Left lobe of liver (tissue), 2 donors: ENCODE measurements around the gene ANG. TPM values are rescaled to one million over a fixed set of nuclear protein-coding genes. Genes with fewer than 3 reads are reported as not detected.
"Not testable (repeated sequence)": the region's sequence is repeated elsewhere in the genome, so short reads cannot be mapped to it uniquely, and the experiment has no call there.

ENCODE experiments used
- ATAC-seq: fragments of 200-7000 bp; cut with Tn5 transposase; one replicate; pipeline ENCODE4 v1.9.1; 2020; ENCODE audit warnings: mild to moderate bottlenecking, moderate library complexity
- DNase-seq: peaks from one replicate; pipeline ENCODE4 v3.0.0-alpha.2; 2020; ENCODE audit warnings: low spot score
- total RNA-seq: library from RNA; stranded (reverse); gene quantifications from one replicate; pipeline ENCODE4 v1.2.1, GENCODE V29; 2021
- donor health status: DM: no; HTN: no; CAD: no; lungs with moderate emphysema.
- donor health status: DM: no; HTN: yes; CAD: no.

Gene ANG
- 685 TPM for total RNA-seq

- DNase-seq (peak; percentile 75), ATAC-seq (peak; percentile 43)
These were observed at the start of gene ANG for GRCh38 chr14:20688167-20688839. Gene ANG (plus strand): TSS chr14:20688764. CDS start chr14:20693565, 4,801 bp downstream.

DNA sequence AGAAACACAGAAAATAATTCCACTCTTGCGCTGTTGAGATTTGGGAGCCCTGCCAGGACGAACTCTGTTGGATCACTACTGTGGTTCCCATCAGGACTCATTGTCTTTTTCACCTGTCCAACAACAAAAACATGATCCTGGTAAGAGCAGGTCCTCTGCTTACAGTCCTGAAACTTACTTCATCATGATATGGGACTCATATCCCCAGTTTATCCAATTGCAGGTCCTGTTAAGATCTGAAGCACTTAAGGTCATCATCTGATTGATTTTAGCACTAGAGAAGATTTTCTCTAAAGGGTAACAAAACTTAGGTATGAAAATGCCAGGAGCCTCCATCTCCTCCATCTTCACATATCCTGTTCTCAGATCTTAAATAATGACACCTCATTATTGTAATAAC is 47.0 kb upstream of the ANG start, which contains the start of gene OR6S1:
Gene OR6S1 (minus strand): TSS at position 101 of the 400 bp plus-strand sequence. CDS start 0 bp downstream, at position 101.
- no peak for ATAC-seq
- no peak for DNase-seq

DNA sequence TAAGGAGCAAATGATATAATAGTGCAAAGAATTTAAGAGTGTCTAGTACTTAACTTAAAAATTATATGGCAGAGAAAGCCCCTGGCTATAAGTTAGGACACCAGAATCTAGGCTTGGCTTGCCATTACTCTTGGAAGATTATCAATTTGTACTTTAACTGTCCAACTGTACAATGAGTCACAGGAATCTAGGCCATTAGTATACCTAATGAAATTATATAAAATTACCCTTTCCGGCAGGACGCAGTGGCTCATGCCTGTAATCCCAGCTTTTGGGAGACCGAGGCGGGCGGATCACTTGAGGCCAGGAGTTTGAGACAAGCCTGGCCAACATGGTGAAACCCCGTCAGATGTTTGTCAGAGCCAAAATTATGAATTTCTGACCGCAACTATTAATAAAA is 46.4 kb upstream of the ANG start:
- DNase-seq = no peak
- no peak for ATAC-seq

DNA sequence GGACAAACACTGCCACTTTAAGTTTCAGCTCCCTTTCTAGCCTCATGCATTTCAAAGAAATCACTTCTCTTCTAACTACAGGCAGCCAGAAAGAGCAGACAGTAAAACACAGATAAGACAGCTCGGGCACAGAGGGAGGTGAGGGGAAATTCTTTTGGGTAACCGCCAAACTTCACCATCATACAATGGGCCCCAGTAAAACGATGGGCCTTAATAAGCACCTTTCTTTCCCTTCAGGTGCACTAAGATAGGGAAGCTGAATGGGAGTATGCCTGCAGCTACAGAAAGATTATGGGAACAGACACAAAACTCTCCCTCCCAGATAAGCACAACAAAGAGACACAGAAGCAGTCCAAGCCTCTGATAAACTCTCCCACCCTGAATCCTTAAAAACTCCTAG is 45.8 kb upstream of the ANG start:
- ATAC-seq, DNase-seq: not testable (repeated sequence)

- DNase-seq = no peak
- ATAC-seq = no peak
These were observed 44.0 kb upstream of the ANG start for GRCh38 chr14:20644520-20644919.

GRCh38 chr14:20645481-20645880 is 43.1 kb upstream of the ANG start:
- DNase-seq = no peak
- ATAC-seq = no peak

DNA sequence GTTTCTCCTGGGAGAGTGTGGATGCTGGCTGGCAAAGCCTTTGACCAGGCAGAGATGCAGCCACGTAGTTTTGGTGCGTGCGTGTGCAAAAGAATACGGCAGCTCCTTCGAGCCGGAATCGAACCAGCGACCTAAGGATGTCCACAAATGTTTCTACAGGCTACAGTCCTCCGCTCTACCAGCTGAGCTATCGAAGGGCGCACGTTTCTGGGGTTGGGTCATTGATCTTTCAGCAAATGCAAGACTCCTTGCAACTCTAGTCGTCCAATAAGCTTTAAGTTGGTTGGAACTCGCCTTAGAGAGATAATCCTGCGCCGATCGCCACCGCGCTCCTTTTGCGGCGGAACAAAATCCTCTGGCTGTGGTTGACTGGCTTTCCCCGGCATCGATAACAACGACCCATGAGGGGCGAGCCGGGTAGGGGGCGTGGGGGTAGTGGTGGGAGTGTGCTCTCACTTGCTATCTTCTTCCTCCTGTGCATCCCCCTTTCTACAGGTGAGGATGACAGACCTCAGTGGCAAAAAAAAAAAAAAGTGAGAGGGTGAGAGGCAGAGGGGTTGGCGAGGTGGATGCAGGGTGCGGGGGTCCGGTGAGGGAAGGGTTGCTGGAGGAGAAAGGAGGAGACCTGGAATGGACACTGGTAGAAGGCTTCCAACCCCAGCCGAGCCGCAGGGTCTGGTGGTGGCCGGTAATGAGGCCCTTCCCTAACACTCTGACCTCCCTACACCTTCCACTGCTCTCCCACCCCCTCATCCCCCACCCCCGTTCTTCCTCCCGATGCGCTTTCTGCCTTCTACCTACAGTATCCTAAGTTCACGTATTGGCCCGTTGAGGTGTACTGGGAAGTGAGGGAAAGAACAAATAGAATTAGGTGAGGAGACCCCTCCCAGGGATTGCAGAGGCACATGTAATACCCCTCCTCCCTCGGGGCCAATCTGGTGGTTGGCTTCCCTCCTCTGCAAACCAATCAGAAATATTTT is 35.3 kb upstream of the ANG start:
- ATAC-seq (no peak), DNase-seq (no peak)

GRCh38 chr14:20655851-20656250 is 32.7 kb upstream of the ANG start:
- DNase-seq = no peak
- ATAC-seq = no peak

DNA sequence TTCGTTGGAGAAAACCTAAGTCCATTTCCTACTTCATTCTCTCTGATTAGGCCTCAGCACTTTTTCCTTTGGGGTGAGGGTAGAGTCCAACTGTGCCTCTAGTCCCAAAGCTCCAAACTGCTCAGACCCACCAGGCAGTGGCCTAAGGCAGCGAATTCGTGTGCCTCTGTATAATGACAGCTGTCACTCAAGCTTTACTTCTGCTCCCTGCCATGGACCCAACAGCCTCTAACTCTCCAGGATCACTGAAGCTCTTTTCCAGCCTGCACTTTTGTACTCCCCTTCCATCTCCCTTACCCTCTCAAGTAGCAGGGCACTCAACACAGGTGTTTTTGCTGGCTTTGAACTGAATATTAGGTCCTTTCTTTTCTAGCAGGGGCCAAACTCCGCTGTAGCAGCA is 32.3 kb upstream of the ANG start:
- DNase-seq = no peak
- ATAC-seq = no peak

DNA sequence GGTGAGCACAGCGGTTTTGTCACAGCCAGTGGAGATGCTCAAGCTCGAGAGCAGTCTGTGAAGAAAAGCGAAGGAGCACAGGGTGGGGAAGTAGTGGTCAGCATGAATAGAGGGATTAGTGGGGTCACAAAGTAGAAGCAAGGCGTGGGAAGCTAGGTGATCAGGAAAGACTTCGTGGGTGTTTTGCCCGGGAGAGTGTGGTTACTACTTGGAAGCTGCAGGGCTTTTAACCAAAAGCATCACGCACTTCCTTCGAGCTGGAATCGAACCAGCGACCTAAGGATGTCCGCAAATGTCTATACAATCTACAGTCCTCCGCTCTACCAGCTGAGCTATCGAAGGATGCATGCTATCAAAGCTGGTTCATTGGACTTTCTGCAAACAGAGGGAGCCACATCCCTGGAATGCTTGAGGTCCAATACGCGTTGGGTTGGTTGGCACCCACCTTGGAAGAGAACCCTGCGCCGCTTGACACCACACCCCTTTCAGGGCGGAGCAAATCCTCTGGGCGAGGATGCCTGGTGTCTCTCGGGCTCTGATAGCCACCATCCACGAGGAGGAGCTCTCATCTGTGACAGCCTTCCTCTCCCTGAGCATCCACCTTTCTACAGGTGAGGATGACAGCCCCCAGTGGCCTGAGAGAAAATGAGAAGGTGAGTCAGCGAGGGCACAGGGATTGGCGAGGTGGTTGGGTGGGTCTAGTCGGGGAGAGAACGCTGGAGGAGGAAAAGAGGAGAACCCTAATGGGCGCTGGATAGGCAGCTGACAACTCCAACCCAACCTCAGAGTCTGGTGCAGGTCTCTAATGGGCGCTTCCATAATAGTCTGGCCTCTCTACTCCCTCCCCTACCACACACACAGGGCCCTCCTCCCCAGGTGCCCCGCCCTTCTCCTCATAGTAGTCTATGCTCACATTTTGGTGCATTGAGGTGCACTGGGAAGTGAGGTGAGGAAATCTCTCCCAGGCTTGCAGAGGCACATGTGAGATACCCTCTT is 31.1 kb upstream of the ANG start:
- DNase-seq = no peak
- ATAC-seq = peak; percentile 80

DNA sequence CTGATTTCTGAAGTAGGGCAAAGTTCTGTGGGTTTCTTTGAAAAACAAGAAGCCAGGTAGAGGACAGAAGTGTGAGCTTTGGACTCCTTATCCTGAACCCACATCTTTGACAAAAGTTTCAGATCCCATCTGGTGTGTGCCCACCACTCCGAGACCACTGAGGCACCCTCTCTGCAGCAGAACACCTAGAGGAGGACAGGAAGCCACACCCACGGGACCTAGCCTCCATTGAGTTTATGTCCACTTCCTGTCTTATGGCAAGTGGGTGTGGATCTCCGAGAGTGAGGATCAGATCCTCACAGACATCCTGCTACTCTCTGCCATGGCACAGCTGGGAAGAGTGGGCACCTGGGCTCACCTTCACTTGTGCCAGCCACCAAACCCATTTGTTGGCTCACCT is 30.3 kb upstream of the ANG start:
- no peak for DNase-seq
- ATAC-seq = no peak

DNA sequence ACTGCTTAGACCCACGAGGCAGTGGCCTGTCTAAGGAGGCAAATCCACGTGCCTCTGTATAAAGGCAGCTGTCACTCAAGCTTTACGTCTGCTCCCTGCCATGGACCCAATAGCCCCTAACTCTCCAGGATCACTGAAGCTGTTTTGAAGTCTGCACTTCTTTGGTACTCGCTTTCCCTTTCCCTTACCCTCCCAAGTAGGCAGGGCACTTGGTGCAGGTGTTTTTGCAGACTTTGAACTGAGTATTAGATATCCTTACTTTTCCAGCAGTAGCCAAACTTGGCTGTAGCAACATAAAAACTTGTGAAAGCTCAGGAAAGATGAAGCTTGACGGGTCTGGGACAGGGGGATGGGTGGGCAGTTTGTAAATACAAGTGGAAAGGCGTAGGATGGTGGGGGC is 29.2 kb upstream of the ANG start:
- no peak for ATAC-seq
- DNase-seq = no peak

DNA sequence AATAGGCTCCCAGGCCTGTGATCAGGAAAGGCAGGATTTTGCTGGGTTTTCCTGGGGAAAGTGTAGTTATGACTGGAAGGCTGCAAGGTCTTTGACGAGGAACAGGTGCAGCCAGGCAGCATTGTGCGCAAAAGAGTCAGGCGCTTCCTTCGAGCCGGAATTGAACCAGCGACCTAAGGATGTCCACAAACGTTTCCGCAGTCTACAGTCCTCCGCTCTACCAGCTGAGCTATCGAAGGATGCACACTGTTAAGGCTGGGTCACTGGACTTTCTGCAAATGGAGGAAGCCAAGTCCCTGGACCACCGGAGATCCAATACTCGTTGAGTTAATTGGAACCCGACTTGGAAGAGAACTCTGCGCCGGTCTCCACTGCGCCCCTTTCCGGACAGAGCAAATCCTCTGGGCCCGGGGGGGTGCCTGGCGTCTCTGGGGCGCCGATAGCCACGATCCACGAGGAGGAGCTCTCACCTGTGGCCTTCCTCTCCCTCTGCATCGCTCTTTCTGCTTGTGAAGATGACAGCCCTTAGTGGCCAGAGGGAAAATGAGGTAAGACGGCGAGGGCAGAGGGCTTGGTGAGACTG is 28.7 kb upstream of the ANG start:
- DNase-seq (no peak), ATAC-seq (no peak)

DNA sequence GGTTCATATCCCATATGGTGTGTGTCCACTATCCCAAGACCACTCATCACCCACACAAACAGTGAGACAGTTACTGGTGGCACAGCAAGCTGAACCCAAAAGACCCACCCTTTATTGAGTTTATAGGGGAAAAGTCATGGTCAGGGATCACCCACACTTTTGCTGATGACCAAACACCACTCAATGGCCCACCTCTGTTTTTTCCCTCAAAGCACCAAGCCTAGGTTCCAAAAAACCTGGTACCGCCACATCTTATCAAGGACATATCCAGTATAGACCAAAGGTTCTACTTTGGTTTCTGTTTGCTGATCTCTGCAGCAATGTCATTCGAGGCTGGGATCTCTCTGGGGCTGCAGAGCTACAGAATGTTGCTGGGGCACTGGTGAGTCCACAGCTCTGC is 27.4 kb upstream of the ANG start:
- DNase-seq (no peak), ATAC-seq (no peak)

DNA sequence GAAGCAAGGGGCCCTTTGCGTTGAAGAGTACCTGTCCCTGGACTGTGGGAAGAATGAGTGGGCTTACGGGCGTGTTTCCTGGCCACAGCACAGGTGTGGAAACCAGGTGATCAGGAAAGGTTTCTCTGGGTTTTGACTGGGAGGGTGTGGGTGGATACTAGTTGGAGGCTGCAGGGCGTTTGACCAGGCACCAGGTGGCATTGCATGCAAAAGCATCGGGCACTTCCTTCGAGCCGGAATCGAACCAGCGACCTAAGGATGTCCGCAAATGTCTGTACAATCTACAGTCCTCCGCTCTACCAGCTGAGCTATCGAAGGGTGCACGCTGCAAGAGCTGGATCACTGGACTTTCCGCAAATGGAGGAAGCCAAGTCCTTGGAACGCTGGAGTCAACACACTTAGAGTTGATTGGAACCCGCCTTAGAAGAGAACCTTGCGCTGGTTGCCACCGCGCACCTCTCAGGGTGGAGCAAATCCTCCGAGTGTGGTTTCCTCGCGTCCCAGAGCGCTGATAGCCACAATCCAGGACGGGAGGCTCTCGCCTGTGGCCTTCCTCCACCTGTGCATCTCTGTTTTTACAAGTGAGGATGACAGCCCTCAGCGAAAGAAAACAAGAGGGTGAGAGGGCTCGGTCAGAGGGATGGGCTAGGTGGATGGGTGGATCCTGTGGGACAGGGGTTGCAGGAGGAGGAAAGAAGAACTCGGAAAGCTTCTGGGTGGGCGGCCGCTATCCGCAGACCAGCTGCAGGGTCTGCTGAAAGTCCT is 25.4 kb upstream of the ANG start:
- ATAC-seq (peak; percentile 97), DNase-seq (peak; percentile 75)

- not testable (repeated sequence) for DNase-seq, ATAC-seq
These were observed 22.1 kb upstream of the ANG start for GRCh38 chr14:20666400-20666961.

DNA sequence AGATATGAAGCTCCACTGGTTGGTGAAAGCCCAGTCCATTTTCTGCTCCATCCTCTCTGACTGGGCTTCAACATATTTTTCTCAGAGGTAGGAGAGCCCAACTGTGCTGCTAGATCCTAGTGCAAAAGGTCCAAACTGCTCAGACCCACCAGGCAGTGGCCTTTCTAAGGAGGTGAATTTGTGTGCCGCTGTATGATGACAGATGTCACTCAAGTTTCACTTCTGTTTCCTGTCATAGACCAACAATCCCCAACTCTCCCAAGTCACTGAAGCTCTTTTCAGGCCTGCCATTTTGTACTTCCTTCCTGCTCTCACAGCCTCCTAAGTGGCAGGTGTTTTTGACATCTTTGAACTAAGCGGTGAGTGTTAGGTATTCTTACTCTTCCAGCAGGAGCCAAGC is 20.6 kb upstream of the ANG start:
- no peak for ATAC-seq
- DNase-seq = no peak

GRCh38 chr14:20668969-20669368 is 19.6 kb upstream of the ANG start:
- DNase-seq = no peak

DNA sequence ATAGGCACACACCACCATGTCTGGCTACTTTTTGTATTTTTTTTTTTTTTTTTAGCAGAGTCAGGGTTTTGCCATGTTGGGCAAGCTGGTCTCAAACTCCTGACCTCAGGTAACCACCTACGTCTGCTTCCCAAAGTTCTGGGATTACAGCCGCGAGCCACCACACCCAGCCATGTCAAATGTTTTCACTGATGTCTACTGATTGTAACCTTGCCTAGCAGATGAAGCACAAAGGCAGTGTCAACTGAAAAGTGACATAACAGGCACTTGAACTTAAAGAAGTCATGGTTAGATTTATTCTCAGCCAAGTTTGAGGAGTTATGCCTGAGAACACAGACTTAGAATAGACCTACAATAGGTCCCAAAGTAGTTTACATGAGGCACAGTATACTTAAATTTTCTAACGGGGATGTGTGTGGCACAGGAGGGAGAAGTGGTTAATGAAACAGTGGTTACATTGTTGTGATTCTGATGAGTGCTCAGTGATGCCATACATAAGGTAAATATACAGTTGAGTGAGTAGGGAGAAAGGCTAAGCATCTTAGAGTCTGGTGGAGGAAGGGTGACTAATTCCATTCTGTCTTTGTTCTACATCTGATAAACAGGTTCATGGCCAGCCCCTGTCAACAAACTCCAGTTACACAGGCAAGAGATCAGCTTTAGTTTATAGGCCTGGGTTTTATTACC is 16.8 kb upstream of the ANG start:
- no peak for DNase-seq
- ATAC-seq = no peak

More at GRCh38 chr14:20668969-20669368, 19.6 kb upstream of the ANG start:
- no peak for ATAC-seq
